Naive B cell (primary cell): ENCODE results near the gene FERMT1. TPM values are rescaled to one million over a fixed set of nuclear protein-coding genes. Genes with fewer than 3 reads are reported as not detected.
A peak's percentile ranks its signal among the peaks of the same experiment; 100 is the strongest.
"Not testable (repeated sequence)": the region's sequence is repeated elsewhere in the genome, so short reads cannot be mapped to it uniquely, and the experiment has no call there.

ENCODE experiments used
- ATAC-seq, 2 donors: fragments of 150-1000 bp; cut with Tn5 transposase; 2 replicates each; pipeline ENCODE4 v1.10.0; 2021; ENCODE audit warnings: low read depth in 2 of 2, mild to moderate bottlenecking in 2 of 2, moderate library complexity in 2 of 2
- DNase-seq: peaks from one replicate; pipeline ENCODE4 v3.0.0; 2022
- H3K27ac Mint-ChIP-seq, 6 donors: one replicate each; pipeline ENCODE4 v1.8.0; 2020 to 2022; ENCODE audit warnings: mild to moderate bottlenecking in 6 of 6, mixed read lengths in 6 of 6, moderate library complexity in 5 of 6, inconsistent platforms in 2 of 6
- H3K27me3 Mint-ChIP-seq, 3 donors: one replicate each; pipeline ENCODE4 v1.8.0; 2021 to 2022; ENCODE audit warnings: mixed read lengths in 3 of 3, mild to moderate bottlenecking in 1 of 3
- H3K36me3 Mint-ChIP-seq, 2 donors: one replicate each; pipeline ENCODE4 v1.8.0; 2020 to 2022; ENCODE audit warnings: mixed read lengths in 2 of 2, inconsistent platforms in 1 of 2, mild to moderate bottlenecking in 1 of 2
- H3K4me1 Mint-ChIP-seq, 3 donors: one replicate each; pipeline ENCODE4 v1.8.0; 2020 to 2022; ENCODE audit warnings: mixed read lengths in 3 of 3, inconsistent platforms in 1 of 3, mild to moderate bottlenecking in 1 of 3, moderate library complexity in 1 of 3
- H3K4me3 Mint-ChIP-seq, 8 donors: one replicate each; pipeline ENCODE4 v1.8.0; 2020 to 2022; ENCODE audit warnings: mild to moderate bottlenecking in 8 of 8, mixed read lengths in 8 of 8, moderate library complexity in 8 of 8, inconsistent platforms in 2 of 8
- H3K9me3 Mint-ChIP-seq, 7 donors: one replicate each; pipeline ENCODE4 v1.8.0; 2020 to 2022; ENCODE audit warnings: mixed read lengths in 7 of 7, mild to moderate bottlenecking in 5 of 7, inconsistent platforms in 2 of 7, moderate library complexity in 1 of 7
- polyA plus RNA-seq, 6 donors: library from polyadenylated mRNA; unstranded; fragments of 300-500 nt; fragmentation: Illumina TruSeq; gene quantifications; one replicate each; pipeline ENCODE4 v1.2.3, GENCODE V29; 2021; ENCODE audit warnings: low read depth in 6 of 6

FERMT1 gene
- polyA plus RNA-seq, 6 donors from 2014 or later, result not detected

DNA sequence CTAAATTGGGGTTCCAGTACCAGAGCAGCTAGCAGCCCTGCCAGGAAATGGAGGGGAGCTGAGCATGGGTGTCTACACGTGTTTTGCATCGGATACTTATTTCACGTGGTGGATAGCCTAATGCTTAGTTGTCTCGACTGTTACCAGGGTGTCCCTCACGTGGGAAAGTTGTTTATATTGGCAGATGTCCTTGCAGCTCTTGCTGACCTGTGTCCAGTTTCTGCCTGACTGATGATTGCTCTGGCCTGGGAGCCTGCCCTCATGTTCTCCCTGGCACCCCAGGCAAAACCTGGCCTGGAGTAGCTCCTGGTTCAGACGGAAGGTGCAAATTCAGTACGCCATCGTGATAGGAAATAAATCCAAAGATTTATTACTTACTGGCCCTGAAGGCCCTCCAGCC lies 11.8 kb upstream of the FERMT1 start:
- no peaks in the 10 kb centered on the region for H3K36me3 Mint-ChIP-seq
- H3K27ac Mint-ChIP-seq, result no peak overlapping the region
- H3K4me1 Mint-ChIP-seq, result no peaks in the 10 kb centered on the region
- no peak overlapping the region for H3K4me3 Mint-ChIP-seq
- H3K27me3 Mint-ChIP-seq, result peaks cover 23 to 48% (median 31%) of the 10 kb centered on the region in 3 donors
- no peak for DNase-seq
- no peak for ATAC-seq
- no peaks in the 10 kb centered on the region for H3K9me3 Mint-ChIP-seq

DNA sequence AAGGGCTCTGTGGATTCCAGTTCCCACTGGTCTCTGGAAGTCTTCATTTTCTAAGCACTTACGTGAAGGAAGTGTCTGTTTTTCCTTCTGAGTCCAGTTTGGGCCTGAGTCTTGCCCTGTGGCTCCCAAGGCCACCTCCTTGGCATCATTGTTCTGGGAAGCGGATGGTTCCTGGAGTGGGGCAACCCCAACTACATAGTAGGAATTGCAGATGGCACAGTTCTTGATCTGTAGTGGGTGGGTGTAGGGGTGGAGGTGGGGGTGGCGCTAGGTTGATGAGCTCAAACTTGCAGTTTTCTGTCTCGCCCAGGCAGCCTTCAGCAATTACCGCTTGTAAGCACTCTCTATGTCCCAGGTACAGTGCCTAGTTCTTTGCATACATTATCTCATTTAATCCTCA lies 7.2 kb upstream of the FERMT1 start:
- Mint-ChIP-seq H3K9me3 (no peaks in the 10 kb centered on the region), H3K36me3 (no peaks in the 10 kb centered on the region), H3K27ac (no peak overlapping the region), H3K27me3 (peaks cover 30 to 47% (median 32%) of the 10 kb centered on the region in 3 donors), H3K4me3 (no peak overlapping the region), H3K4me1 (no peaks in the 10 kb centered on the region)
- no peak for ATAC-seq
- DNase-seq, result no peak

DNA sequence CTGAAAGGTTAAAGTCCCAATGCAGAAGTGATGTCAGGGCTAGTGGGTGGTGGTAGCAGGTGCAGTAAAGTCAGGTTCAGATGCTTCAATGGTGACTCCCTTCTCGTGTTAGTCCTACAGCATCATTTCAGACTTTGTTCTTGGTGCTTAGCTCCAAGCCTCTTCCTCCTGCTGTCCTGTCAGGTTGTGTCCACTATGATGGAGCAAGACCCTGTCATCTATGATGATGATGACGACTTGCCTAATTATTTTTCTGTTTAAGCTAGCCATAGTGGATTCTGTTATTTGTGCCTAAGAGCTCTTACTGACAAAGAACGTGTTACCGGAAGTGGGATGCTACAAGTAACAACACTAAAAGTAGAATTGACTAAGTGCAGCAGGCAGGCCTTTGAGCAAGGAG lies 5.0 kb upstream of the FERMT1 start:
- Mint-ChIP-seq H3K9me3 (no peaks in the 10 kb centered on the region), H3K27me3 (peaks cover 46 to 52% (median 49%) of the 10 kb centered on the region in 3 donors), H3K4me3 (no peak overlapping the region), H3K36me3 (no peaks in the 10 kb centered on the region), H3K27ac (no peak overlapping the region), H3K4me1 (peaks cover 3 to 7% (median 6%) of the 10 kb centered on the region in 3 donors)
- ATAC-seq (no peak), DNase-seq (no peak)

GRCh38 chr20:6126846-6127245 lies 4.0 kb upstream of the FERMT1 start:
- Mint-ChIP-seq H3K27ac (no peak overlapping the region), H3K36me3 (no peaks in the 10 kb centered on the region), H3K4me1 (peaks cover 7 to 12% (median 9%) of the 10 kb centered on the region in 3 donors), H3K4me3 (no peak overlapping the region), H3K27me3 (peaks cover 50 to 54% (median 52%) of the 10 kb centered on the region in 3 donors), H3K9me3 (no peaks in the 10 kb centered on the region)
- DNase-seq (no peak), ATAC-seq (no peak)

DNA sequence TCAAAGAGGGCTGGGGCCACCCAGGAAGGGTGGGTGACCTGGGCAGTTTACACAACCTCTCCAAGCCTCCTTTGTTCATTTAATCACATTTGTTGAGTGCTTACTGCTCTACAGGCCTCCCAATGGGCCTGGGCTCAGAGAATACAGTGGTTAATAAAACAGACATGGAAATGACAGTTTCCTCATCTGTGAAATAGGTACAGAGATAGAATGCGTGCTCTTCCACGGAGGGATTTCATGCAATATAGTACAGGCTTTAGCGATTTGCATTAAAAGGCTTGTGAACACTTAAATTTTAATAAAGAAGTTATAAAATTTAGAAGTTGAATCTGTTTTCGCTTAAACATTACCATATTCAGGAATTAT lies 802 bp upstream of the FERMT1 start:
- peaks cover 7 to 12% (median 9%) of the 10 kb centered on the region in 3 donors for H3K4me1 Mint-ChIP-seq
- H3K9me3 Mint-ChIP-seq, result no peaks in the 10 kb centered on the region
- H3K27me3 Mint-ChIP-seq, result peaks cover 42 to 60% (median 56%) of the 10 kb centered on the region in 3 donors
- no peak for DNase-seq
- H3K27ac Mint-ChIP-seq, result no peak overlapping the region
- no peaks in the 10 kb centered on the region for H3K36me3 Mint-ChIP-seq
- peak overlapping the region in 4 of 8 donors; percentile 23 to 42 (median 39) for H3K4me3 Mint-ChIP-seq
- ATAC-seq, result no peak

- Mint-ChIP-seq H3K27me3 (peaks cover 32 to 48% (median 48%) of the 10 kb centered on the region in 3 donors), H3K36me3 (no peaks in the 10 kb centered on the region), H3K9me3 (no peaks in the 10 kb centered on the region), H3K27ac (peak overlapping the region in 1 of 6 donors; percentile 47), H3K4me3 (peak overlapping the region in 5 of 8 donors; percentile 17 to 55 (median 46)), H3K4me1 (peaks cover 7 to 12% (median 9%) of the 10 kb centered on the region in 3 donors)
- DNase-seq (no peak), ATAC-seq (no peak)
Measured at GRCh38 chr20:6122111-6122872, 538 bp downstream of the FERMT1 start.

- Mint-ChIP-seq H3K27me3 (peaks cover 31 to 43% (median 43%) of the 10 kb centered on the region in 3 donors), H3K4me1 (peaks cover 7 to 12% (median 9%) of the 10 kb centered on the region in 3 donors), H3K36me3 (no peaks in the 10 kb centered on the region), H3K9me3 (peaks cover 0 to 3% (median 0%) of the 10 kb centered on the region in 7 donors), H3K4me3 (peak overlapping the region in 1 of 8 donors; percentile 15), H3K27ac (no peak overlapping the region)
- DNase-seq, result no peak
- no peak for ATAC-seq
Measured at GRCh38 chr20:6121504-6121903, 1.3 kb downstream of the FERMT1 start.

- no peak overlapping the region for H3K27ac Mint-ChIP-seq
- peaks cover 0 to 3% (median 0%) of the 10 kb centered on the region in 7 donors for H3K9me3 Mint-ChIP-seq
- peaks cover 7 to 12% (median 9%) of the 10 kb centered on the region in 3 donors for H3K4me1 Mint-ChIP-seq
- ATAC-seq (no peak), DNase-seq (no peak)
- H3K4me3 Mint-ChIP-seq, result peak overlapping the region in 1 of 8 donors; percentile 8
- no peaks in the 10 kb centered on the region for H3K36me3 Mint-ChIP-seq
- peaks cover 31 to 38% (median 38%) of the 10 kb centered on the region in 3 donors for H3K27me3 Mint-ChIP-seq
Measured at GRCh38 chr20:6120491-6120988, 2.3 kb downstream of the FERMT1 start.

- Mint-ChIP-seq H3K4me1 (no peaks in the 10 kb centered on the region), H3K4me3 (no peak overlapping the region), H3K27ac (no peak overlapping the region), H3K27me3 (peaks cover 6 to 11% (median 7%) of the 10 kb centered on the region in 3 donors), H3K36me3 (peaks cover 6 to 15% of the 10 kb centered on the region in 2 donors), H3K9me3 (peaks cover 9 to 24% (median 16%) of the 10 kb centered on the region in 7 donors)
- no peak for DNase-seq
- no peak for ATAC-seq
Measured at GRCh38 chr20:6116758-6117157, 6.1 kb downstream of the FERMT1 start.

GRCh38 chr20:6115221-6115895 lies 7.5 kb downstream of the FERMT1 start:
- peaks cover 0 to 6% (median 0%) of the 10 kb centered on the region in 3 donors for H3K27me3 Mint-ChIP-seq
- no peak overlapping the region for H3K4me3 Mint-ChIP-seq
- peaks cover 9 to 24% (median 16%) of the 10 kb centered on the region in 7 donors for H3K9me3 Mint-ChIP-seq

DNA sequence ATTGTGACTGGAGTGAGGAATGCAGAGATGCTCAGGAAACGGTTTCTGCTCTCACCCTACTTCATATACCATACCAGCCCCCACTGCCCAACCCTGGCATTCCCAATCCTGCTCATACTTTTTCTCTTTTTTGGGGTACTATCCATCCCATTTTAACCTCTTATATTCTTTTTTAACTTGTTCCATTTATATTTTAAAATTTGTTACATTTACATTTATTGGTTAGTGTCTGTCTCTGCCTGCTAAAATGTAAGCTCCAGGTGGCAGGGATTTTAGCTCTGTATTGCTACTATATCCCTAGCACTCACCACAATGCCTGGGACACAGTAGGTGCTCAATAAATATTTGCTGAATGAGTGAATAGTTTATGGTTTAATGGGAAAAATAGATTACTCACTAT lies 8.1 kb downstream of the FERMT1 start:
- no peak for DNase-seq
- Mint-ChIP-seq H3K9me3 (peaks cover 9 to 24% (median 16%) of the 10 kb centered on the region in 7 donors), H3K27ac (no peak overlapping the region), H3K4me1 (no peaks in the 10 kb centered on the region), H3K4me3 (no peak overlapping the region), H3K27me3 (peaks cover 0 to 6% (median 0%) of the 10 kb centered on the region in 3 donors), H3K36me3 (peaks cover 6 to 15% of the 10 kb centered on the region in 2 donors)
- ATAC-seq, result no peak

More at GRCh38 chr20:6115221-6115895, 7.5 kb downstream of the FERMT1 start:
- Mint-ChIP-seq H3K4me1 (no peaks in the 10 kb centered on the region), H3K27ac (no peak overlapping the region), H3K36me3 (peaks cover 6 to 15% of the 10 kb centered on the region in 2 donors)
- DNase-seq (no peak), ATAC-seq (no peak)

DNA sequence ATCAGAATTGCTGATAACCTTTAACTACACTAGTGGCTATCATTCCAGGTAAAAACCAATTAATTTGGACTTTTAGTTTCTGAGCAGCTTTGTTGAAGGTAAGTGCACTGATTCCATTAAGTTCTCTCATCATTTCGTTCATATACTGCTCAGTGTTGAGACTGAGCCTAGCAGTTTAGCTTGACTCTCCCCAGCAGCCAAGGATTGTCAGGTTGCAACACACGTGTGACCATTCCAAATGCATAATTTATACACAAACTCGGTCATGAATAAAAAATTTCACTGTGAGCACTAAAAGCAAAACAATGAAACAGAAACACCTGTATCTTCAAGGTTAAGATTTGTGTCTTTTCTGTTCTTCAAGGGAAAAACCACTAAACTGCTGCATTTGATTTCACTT lies 8.9 kb downstream of the FERMT1 start:
- DNase-seq (no peak), ATAC-seq (no peak)
- Mint-ChIP-seq H3K27me3 (no peaks in the 10 kb centered on the region), H3K27ac (no peak overlapping the region), H3K4me1 (no peaks in the 10 kb centered on the region), H3K4me3 (peak overlapping the region in 1 of 8 donors; percentile 12), H3K36me3 (peaks cover 6 to 15% of the 10 kb centered on the region in 2 donors), H3K9me3 (peaks cover 9 to 24% (median 16%) of the 10 kb centered on the region in 7 donors)

DNA sequence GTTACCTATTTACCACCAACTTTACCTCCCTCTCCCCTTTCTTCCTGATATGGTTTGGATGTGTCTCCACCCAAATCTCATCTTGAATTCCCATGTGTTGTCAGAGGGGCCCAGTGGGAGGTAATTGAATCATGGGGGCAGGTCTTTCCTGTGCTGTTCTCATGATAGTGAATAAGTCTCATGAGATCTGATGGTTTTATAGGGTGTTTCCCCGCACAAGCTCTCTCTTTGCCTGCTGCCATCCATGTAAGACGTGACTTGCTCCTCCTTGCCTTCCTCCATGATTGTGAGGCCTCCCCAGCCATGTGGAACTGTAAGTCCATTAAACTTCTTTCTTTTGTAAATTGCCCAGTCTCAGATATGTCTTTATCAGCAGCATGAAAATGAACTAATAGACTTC lies 9.9 kb downstream of the FERMT1 start:
- not testable (repeated sequence) for H3K4me1 Mint-ChIP-seq, H3K4me3 Mint-ChIP-seq, H3K27me3 Mint-ChIP-seq, ATAC-seq, DNase-seq, H3K27ac Mint-ChIP-seq
- H3K36me3 Mint-ChIP-seq, result peaks cover 6 to 15% of the 10 kb centered on the region in 2 donors
- H3K9me3 Mint-ChIP-seq, result peaks cover 9 to 24% (median 16%) of the 10 kb centered on the region in 7 donors
